IPS-20b (cell line): Measurements from ENCODE around the gene TBX5.
A peak's percentile ranks its signal among the peaks of the same experiment; 100 is the strongest.
"Not testable (repeated sequence)": the region's sequence is repeated elsewhere in the genome, so short reads cannot be mapped to it uniquely, and the experiment has no call there.

Experiments used
- H3K27ac ChIP-seq: one replicate; pipeline ENCODE4 v1.5.1; 2013; ENCODE audit warnings: low read length
- H3K27me3 ChIP-seq: 2 replicates; pipeline ENCODE4 v1.6.1; 2013; ENCODE audit warnings: mild to moderate bottlenecking, low read length, inconsistent platforms; ENCODE audit not compliant: insufficient read depth
- H3K36me3 ChIP-seq: 2 replicates; pipeline ENCODE4 v1.6.1; 2013; ENCODE audit warnings: low read depth, mild to moderate bottlenecking, inconsistent platforms, low read length, moderate library complexity; ENCODE audit not compliant: insufficient read depth
- H3K4me1 ChIP-seq: 2 replicates; pipeline ENCODE4 v1.6.1; 2013; ENCODE audit warnings: mild to moderate bottlenecking, control low read depth, inconsistent platforms, low read length, moderate library complexity; ENCODE audit not compliant: insufficient read depth
- H3K4me3 ChIP-seq: 2 replicates; pipeline ENCODE4 v1.5.1; 2013; ENCODE audit warnings: mild to moderate bottlenecking, low read length, inconsistent platforms
- H3K9ac ChIP-seq: 2 replicates; pipeline ENCODE4 v1.6.1; 2013; ENCODE audit warnings: low read depth, mild to moderate bottlenecking, inconsistent platforms, low read length, moderate library complexity
- H3K9me3 ChIP-seq: 2 replicates; pipeline ENCODE4 v1.6.1; 2013; ENCODE audit warnings: mild to moderate bottlenecking, low read depth, low read length, inconsistent platforms; ENCODE audit not compliant: insufficient read depth

TBX5 gene

GRCh38 chr12:114355389-114356088 lies 50.4 kb downstream of the TBX5 start:
- no peaks in the 10 kb centered on the region for H3K9me3 ChIP-seq
- no peaks in the 10 kb centered on the region for H3K36me3 ChIP-seq
- H3K27me3 ChIP-seq, result no peaks in the 10 kb centered on the region
- H3K4me1 ChIP-seq, result no peaks in the 10 kb centered on the region; the same call in 1 of the 2 replicates
- no peak overlapping the region for H3K4me3 ChIP-seq
- no peak overlapping the region for H3K27ac ChIP-seq
- H3K9ac ChIP-seq, result no peak overlapping the region

- H3K27me3 ChIP-seq, H3K9ac ChIP-seq, H3K27ac ChIP-seq, H3K36me3 ChIP-seq, H3K9me3 ChIP-seq, H3K4me3 ChIP-seq, H3K4me1 ChIP-seq: not testable (repeated sequence)
These were observed 56.7 kb downstream of the TBX5 start for GRCh38 chr12:114349239-114349638.

DNA sequence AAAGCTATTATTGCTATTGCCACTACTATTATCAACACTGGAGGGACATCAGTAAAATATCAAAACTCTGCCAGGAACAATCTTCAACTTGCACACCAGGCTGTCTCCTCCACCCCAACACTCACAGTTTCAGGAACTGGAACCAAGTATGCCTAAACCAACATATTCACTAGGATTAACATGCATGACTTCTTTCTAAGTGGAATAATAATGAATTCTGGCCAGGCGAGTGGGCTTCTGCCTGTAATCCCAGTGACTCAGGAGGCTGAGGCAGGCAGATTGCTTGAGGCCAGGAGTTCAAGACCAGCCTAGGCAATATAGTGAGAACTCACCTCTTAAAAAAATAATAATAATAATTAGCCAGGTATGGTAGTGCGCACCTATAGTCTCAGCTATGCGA lies 58.1 kb downstream of the TBX5 start:
- Histone ChIP-seq H3K36me3 (no peaks in the 10 kb centered on the region), H3K9me3 (no peaks in the 10 kb centered on the region), H3K4me1 (no peaks in the 10 kb centered on the region), H3K27ac (no peak overlapping the region), H3K27me3 (no peaks in the 10 kb centered on the region), H3K4me3 (no peak overlapping the region), H3K9ac (no peak overlapping the region)

DNA sequence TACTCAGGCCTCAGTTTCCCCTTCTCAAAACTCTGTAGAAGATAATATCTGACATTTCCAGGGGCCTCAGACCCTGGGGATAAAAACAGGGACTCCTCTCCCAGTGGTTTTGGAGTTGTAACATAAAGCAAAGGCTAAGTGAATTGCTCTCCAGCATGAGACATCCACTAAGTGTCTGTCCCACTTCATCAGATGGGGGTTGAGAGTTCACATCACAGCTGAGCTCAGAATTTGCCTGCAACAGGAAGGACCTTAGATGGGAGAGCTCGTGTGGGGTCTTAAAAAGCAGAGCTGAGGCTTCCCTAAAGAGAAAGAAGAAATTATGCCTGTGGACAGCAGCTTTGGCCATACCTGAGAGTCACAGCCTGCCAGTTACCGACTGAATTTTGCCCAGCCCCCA lies 61.1 kb downstream of the TBX5 start:
- Histone ChIP-seq H3K9me3 (no peaks in the 10 kb centered on the region), H3K27me3 (no peaks in the 10 kb centered on the region), H3K27ac (no peak overlapping the region), H3K9ac (no peak overlapping the region), H3K4me1 (no peaks in the 10 kb centered on the region), H3K4me3 (no peak overlapping the region), H3K36me3 (no peaks in the 10 kb centered on the region)

- H3K9me3 ChIP-seq, result no peaks in the 10 kb centered on the region
- no peak overlapping the region for H3K4me3 ChIP-seq
- H3K4me1 ChIP-seq, result no peaks in the 10 kb centered on the region
- no peaks in the 10 kb centered on the region for H3K27me3 ChIP-seq
- no peaks in the 10 kb centered on the region for H3K36me3 ChIP-seq
- H3K27ac ChIP-seq, result no peak overlapping the region
- no peak overlapping the region for H3K9ac ChIP-seq
These were observed 61.7 kb downstream of the TBX5 start for GRCh38 chr12:114344303-114344663.

- Histone ChIP-seq H3K9me3 (no peaks in the 10 kb centered on the region), H3K36me3 (no peaks in the 10 kb centered on the region), H3K4me3 (no peak overlapping the region), H3K4me1 (no peaks in the 10 kb centered on the region), H3K9ac (no peak overlapping the region), H3K27ac (no peak overlapping the region), H3K27me3 (no peaks in the 10 kb centered on the region)
These were observed 62.2 kb downstream of the TBX5 start for GRCh38 chr12:114343585-114344302.

- Histone ChIP-seq H3K36me3 (no peaks in the 10 kb centered on the region), H3K9ac (no peak overlapping the region), H3K9me3 (no peaks in the 10 kb centered on the region), H3K4me1 (no peaks in the 10 kb centered on the region), H3K27me3 (no peaks in the 10 kb centered on the region), H3K4me3 (no peak overlapping the region), H3K27ac (no peak overlapping the region)
These were observed 63.3 kb downstream of the TBX5 start for GRCh38 chr12:114342656-114343055.

- H3K36me3 ChIP-seq, result no peaks in the 10 kb centered on the region
- H3K27me3 ChIP-seq, result no peaks in the 10 kb centered on the region
- no peak overlapping the region for H3K9ac ChIP-seq
- no peak overlapping the region for H3K27ac ChIP-seq
- no peak overlapping the region for H3K4me3 ChIP-seq
- H3K9me3 ChIP-seq, result no peaks in the 10 kb centered on the region
- no peaks in the 10 kb centered on the region for H3K4me1 ChIP-seq
These were observed 64.3 kb downstream of the TBX5 start for GRCh38 chr12:114341635-114342034.

DNA sequence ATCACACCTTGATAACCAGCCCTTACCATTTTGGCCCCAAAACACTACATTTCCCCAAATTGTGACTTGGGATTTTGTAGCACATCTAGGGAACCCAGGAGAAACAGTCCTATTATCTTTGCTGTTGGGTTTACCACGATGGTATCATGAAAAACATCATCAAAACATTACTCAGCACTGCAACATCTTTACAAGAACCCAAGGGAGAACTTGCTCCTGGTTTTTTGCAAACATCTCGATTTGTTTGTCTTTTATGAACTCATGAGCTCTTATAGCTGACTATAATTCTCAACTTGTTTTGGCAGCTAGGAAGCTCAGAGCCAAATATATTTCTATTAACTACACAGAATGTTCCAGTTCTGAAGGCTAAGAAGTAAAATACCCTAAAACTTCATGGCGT lies 65.7 kb downstream of the TBX5 start:
- Histone ChIP-seq H3K9me3 (no peaks in the 10 kb centered on the region), H3K27ac (no peak overlapping the region), H3K27me3 (no peaks in the 10 kb centered on the region), H3K4me3 (no peak overlapping the region), H3K9ac (no peak overlapping the region), H3K36me3 (no peaks in the 10 kb centered on the region), H3K4me1 (peaks cover 8% of the 10 kb centered on the region; the same call in 1 of the 2 replicates)

DNA sequence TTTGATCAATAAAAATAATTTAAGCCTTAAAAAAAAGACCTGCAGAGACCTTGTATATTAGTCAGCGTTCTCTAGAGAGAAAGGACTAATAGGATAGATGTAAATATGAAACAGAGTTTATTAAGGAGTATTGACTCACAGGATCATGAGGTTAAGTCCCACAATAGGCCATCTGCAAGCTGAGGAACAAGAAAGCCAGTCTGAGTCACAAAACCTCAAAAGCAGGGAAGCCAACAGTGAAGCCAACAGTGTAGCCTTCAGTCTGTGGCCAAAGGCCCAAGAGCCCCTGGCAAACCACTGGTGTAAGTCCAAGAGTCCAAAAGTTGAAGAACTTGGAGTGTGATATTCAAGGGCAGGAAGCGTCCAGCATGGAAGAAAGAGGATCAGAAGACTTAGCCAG lies 66.3 kb downstream of the TBX5 start:
- Histone ChIP-seq H3K27ac (no peak overlapping the region), H3K4me1 (peaks cover 8% of the 10 kb centered on the region; the same call in 1 of the 2 replicates), H3K36me3 (no peaks in the 10 kb centered on the region), H3K9me3 (no peaks in the 10 kb centered on the region), H3K9ac (no peak overlapping the region), H3K27me3 (no peaks in the 10 kb centered on the region), H3K4me3 (no peak overlapping the region)

GRCh38 chr12:114335607-114336006 lies 70.3 kb downstream of the TBX5 start:
- H3K36me3 ChIP-seq, result no peaks in the 10 kb centered on the region
- peak overlapping the region; percentile 38 for H3K27ac ChIP-seq
- H3K9ac ChIP-seq, result peak overlapping the region; percentile 15; the same call in 1 of the 2 replicates
- H3K4me3 ChIP-seq, result no peak overlapping the region
- no peaks in the 10 kb centered on the region for H3K9me3 ChIP-seq
- H3K4me1 ChIP-seq, result peaks cover 8% of the 10 kb centered on the region; the same call in 1 of the 2 replicates
- no peaks in the 10 kb centered on the region for H3K27me3 ChIP-seq

DNA sequence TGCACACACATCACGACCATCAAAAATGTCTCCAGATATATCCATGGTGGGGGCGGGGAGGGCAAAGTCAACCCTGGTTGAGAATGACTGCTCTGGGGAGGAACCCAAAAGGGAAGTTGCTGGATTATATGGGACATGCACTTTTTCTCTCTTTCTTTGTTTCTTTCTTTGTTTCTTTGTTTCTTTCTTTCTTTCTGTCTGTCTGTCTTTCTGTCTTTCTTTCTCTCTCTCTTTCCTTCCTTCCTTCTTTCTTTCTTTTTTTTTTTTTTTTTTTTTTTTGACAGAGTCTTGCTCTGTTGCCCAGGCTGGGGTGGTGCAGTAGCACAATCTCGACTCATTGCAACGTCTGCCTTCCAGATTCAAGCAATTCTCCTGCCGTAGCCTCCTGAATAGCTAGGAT lies 71.5 kb downstream of the TBX5 start:
- H3K9me3 ChIP-seq, result no peaks in the 10 kb centered on the region
- H3K36me3 ChIP-seq, result no peaks in the 10 kb centered on the region
- peaks cover 8% of the 10 kb centered on the region; the same call in 1 of the 2 replicates for H3K4me1 ChIP-seq
- no peak overlapping the region for H3K9ac ChIP-seq
- H3K27ac ChIP-seq, result no peak overlapping the region
- no peak overlapping the region for H3K4me3 ChIP-seq
- no peaks in the 10 kb centered on the region for H3K27me3 ChIP-seq
